NCI-H2227 (cell line): ENCODE measurements around the gene ASF1B.

Experiments
- DNase-seq: peaks from one replicate; lab custom pipeline; 2025; ENCODE audit not compliant: unreplicated experiment; lab: John Stamatoyannopoulos, UW

The ASF1B gene

DNA sequence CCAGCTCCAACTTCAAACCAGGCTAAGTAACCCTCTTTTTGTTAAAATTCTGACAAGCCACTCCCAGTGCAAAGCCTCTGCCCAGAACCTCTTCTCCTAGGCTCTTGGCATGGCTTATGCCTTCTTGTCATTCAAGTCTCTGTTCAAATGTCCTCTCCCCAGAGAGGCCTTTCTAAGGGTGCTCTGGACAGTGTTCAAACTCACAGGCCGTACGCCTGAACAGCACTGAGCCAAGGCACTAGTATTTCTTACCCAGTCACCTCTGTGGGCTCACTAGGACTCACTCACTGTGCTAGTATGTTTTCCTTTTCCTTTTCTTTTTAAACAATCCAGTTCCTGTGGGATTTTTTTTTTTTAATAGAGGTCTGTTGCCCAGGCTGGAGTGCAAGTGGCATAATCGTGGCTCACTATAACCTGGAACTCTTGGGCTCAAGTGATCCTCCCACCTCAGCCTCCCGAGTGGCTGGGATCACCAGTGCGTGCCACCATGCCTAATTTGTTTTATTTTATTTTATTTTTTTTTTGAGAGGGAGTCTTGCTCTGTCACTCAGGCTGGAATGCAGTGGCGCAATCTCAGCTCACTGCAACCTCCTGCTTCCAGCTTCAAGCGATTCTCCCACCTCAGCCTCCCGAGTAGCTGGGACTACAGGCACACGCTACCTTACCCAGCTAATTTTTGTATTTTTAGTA, 2.3 kb upstream of the ASF1B start:
- DNase-seq: no peak

DNA sequence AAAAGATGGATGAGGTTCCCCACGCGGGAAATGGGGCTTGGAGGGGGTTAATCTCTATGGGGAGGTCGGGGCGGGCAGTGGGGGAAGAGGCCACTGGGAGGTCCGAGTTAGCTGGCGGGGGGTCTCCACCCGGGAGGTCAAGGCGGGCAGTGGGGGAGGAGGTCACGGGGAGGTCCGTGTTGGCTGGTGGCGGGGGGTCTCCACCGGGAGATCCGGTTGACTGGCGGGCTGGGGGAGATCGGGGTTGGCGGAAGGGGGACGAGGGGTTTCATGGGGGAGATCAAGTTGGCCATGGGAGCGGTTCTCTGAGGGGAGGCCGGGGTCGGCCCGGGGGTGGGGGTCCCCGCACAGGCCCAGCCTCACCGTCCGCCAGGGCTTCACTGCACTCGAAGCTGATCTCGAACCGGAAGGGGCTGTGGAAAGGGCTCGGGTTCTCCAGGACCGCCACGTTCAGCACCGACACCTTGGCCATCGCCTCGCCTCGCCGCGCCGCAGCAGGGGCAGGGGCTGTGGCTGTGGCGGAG, 342 bp downstream of the ASF1B start:
- no peak for DNase-seq

DNA sequence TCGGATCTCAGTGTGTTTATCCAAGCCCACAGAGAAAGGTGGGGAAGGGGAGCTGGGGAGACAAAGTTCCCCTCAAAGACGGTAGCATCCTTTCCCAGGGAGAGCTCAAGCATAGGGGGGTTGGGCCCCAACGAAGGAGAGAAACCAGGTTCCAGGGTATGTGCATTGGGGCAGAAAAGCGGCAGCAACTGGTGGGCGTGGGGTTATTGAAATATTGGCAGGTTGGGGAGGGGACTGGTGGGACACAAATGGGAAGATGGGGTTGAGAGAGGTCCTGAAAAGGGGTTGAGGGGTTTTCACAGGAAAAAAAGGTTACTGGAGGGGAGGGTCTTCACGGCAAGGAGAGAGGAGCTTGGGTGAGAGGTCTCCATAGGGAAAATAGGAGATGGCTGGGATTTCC, 1.0 kb downstream of the ASF1B start:
- DNase-seq: no peak

DNA sequence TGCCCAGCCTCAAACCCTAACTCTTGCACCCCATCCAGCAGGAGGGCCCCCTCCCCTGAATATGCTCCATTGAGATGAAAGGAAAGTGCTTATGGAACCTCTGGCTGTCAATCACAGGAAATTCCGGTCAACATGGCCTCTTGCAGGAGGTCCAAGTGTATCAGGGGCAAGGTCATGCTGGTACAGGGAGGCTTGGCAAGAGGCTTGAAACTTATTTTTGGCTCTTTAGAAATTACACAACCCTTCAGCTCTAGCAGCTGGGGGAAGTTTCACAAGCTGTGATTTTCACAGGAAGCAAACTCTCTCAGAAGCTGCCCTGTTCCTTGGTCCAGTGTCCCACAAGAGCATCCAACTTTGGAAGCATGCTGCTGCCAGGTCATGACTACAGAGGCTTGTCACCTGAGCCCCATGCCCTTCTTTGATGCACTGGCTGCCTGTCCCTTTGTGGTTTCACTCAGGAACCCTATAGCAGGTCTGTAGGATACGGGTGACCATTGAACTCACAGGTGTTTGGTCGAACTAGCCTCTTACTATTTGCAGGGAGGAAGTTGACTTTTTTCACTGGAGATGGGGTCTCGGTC, 8.4 kb downstream of the ASF1B start:
- no peak for DNase-seq

DNA sequence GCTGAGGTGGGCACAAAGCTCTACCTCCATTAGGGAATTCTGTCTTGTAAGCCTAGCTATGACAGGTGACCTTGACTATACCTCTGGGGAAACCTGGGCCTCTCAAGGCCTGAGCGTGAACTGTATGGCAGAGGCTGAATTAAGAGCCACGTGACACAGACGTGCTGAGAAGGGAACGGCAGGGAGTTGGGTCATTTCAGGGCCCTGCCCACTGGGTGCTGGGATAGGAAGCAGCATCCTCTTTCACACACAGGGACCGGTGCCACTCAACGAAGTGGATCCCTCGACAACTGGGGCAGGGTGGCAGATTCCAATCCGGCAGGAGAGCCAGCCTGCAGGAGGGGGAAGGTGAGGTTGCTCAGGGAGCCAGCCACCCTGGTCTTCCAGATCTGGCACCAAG, 9.2 kb downstream of the ASF1B start:
- DNase-seq: no peak

DNA sequence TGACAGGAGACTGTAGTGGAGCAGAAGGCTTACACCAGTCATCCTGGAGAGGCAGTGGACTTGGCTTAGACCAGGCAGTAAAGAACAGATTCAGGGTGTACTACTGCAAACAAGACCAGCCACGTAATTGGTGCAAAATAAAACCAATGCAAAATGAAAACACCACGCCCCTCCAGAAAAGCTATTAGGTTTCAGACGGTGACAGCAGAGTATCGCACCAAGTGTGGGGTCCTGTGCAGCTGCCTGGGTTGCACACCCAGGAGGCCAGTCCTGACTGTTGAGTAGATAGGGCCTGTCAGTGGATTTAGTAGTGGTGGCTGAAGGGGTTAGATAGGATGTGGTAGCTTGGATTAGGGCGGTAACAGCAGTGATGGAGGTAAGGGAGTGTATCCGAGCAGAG, 13.5 kb downstream of the ASF1B start:
- no peak for DNase-seq

DNA sequence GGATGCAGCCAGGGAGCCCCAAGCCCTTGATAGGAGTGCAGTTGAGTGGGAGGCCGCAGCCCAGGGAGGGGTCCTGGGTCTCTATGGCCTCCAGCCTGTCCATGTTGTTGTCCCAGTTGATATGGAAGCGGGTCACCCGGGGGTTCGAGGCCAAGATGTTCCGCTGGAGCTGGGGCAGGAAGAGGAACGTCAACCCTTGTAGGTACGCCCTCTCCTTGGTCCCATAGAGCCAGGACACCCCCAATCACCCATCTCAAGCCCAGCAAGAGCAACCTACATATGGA, 15.9 kb downstream of the ASF1B start:
- DNase-seq: no peak

DNA sequence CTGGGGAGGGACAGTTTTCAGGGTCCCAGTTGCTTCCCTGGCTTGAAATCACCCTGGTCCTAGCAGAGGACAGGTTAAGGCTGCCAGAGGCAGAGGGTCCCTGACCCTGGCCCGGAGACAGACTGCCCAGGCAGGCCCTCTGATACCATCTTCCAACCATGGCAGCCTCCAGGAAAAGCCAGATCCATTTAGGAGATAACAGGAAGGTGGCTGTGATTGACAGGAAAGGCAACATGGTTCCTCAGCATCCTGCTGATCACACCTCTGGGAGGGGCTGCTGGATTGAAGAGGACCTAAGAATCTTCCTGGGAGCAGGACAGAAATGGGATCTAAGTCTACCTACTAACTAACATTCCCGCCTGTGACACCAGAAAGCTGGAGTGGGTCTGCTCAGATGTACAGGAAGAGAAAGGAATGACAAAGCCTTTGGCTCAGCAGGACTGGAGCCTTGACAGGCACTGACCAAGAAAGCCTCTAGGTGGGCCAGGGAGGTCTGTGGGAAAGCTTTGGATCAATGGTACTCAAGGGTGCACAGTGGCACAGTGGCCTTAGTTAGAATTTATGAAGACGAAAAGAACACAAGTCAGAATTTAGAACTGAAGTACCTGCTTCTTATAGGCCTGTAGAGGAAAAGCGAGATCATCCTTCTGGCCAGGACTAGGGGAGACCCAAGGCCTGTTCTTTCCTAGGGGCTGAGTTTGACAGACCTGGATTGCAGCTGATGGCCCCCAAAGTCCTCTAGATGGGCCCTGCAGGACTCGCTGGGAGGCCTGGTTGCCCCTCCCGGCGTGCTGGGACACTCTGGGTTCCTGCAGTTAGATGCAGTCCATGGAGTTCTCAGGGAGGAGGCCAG, 16.5 kb downstream of the ASF1B start:
- DNase-seq: no peak

DNA sequence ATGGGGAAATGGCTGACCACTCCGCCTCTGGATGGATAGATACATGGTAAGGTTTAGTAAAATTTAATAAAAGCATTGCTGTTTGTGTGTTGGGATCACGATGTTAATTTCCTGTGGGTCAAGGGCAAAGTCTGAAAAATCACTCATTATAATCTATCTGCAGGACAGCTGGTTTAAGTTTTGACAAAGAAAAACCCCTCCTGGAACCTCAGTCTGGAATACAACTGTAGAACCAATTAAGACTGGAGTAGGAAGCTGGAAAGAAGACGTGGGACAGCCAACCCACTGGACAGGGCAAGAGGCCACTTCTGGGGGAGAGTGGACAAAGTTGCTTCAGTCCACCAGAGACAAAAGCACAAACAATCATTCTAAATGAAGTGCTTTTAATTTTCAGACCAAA, 17.2 kb downstream of the ASF1B start:
- no peak for DNase-seq

DNA sequence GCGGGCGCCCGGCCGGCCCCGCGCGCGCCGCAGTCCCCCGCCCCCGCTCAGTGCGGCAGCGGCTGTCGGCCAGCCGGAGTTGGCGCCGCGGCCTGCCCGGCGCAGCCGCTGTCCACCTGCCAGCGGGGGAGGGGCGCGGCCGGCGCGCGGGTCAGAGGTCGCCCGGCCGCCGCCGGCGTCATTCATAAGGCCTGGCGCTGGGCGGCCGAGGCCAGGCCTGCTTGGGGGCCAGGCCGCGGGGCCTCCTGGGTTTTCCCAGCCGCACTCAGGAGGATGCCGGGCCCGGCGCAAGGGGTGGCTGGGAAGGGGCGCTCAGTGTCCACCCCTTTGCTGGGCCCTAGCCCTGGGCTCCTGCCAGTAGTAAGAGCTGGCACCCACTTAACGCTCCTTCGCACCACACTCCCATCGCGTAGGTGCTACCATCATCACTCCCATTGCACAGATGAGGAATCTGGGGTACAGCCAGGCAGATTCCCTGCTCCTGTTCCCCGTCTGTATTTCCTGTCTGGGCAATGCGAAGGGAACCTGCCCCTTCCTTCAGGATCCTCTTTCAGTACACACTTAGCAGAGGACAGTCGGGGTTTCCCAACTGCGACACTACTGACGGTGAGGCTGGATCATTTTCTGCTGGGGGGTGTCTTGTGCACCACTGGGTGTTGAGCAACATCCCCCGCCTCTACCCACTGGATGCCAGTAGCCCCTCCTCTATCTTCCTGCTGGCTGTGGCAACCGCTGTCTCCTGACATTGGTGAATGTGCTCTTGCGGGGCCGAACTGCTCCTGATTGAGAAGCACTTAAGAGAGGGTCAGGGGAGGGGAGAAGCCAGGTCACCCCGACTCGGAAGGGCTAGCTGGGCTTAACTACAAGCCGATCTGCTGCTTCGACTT, 18.0 kb downstream of the ASF1B start:
- peak; percentile 50 for DNase-seq

DNA sequence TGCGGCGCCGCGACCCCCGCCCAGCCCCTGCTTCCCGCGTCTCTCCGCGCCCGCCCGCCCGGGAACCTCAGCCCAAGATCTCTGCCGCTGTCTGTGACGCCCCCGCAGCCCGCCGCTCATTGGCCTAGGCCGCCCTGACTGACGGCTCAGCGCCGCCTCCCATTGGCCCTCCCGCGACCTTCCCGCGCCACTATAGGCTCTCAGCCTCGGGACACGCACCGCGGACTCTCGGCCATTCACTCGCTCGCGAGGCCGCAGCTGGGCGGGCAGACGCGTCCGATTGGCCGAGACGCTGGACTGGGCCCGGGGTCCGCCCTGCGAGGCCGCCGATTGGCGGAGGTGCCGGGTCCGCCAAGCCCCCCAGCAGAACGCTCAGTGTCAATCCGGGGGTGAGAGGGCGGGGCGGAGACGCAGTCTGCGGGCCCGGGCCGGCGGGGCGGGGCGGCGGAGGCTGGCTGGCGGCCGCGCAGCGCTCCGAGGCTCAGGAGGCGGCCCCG, 18.7 kb downstream of the ASF1B start, which contains the start of gene PRKACA:
Gene PRKACA (minus strand): TSS at position 95 of the 497 bp plus-strand sequence. CDS start 215 bp downstream, outside the sequence.
- peak; percentile 98 for DNase-seq

DNA sequence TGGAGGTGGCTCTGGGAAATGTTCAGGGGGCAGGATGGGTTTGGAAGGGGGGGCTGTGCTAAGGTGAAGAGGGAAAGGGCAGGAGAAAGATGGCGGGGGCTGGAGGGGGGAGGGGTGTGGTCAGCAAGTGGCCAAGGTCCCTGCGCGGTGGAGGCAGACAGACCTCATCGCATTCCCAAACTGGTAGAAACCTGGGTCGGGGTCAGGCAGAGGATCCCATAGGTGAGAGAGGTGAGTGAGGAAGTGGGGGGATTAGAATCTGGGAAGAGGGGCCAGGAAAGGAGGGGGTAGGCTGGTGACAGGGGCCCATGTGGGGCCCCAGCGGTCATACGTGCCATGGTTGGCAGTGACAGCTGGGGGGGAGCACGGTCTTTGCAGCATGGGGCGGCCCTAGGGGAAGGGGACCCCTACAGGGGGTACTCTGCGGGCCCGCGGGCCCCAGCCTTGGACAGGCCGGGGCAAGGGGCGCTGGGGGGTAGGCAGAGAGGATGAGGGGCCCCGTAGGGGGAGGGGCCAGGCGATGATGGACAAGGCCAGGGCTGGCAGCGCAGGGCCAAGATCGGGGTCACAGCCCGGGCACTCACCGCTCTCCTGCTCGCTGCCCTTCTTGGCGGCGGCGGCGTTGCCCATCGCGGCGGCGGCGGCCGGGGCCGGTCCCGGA, 19.3 kb downstream of the ASF1B start:
- peak; percentile 13 for DNase-seq

DNA sequence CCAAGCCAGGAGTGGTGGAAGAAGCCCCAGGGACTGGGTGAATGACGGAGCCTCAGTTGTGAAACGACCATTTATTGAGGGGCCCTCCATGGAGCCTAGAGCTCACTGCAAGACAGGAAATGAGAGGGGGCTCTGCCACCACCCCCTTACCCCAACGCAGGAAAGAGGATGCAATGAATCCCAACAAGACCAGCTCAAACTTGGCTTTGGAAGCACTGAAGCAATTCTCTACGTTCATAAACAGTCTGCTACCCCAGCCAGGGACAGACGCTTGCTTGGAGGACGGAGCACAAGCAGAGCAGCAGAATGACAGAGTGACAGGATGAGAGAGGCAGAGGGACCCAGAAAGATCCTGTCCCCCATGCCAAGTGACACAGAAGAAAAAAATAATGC, 19.9 kb downstream of the ASF1B start:
- no peak for DNase-seq

DNA sequence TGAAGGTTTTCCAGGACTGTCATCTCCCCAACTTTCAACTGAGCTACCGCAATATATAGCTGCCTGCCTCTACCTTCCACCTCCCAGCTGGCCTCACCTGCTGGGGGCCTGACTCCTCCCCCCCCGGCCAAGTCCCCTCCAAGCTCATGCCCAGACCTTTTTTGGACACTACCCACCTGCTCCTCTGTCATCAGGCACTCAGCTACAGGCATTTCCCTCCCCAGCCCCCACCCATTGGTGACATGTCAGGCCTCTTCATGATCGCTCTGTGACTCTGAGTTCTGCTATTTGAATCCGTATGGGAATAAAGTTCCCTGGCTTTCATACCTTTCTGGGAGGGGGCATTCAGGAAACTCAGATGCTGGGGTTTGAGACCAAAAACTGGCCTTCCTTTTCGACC, 20.6 kb downstream of the ASF1B start:
- DNase-seq: no peak

DNA sequence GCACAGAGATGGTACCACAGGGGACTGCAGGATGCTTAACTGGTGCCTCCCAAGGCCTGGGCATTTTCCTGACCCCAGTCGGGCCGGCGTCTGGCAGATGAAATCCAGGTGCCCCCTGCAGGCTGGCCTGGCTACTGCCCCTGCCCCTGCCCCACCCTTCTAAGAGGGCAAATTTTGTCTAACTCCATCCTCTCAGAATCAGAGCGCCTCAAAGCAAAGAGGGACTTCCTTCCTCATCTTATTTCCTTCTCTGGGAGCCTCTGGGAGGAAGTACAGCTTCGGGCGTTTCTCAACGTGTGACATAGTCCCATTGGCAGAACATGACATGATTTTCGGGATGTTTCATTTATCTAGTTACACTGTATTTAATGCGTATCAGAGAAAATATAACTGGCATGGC, 21.5 kb downstream of the ASF1B start:
- DNase-seq: no peak

DNA sequence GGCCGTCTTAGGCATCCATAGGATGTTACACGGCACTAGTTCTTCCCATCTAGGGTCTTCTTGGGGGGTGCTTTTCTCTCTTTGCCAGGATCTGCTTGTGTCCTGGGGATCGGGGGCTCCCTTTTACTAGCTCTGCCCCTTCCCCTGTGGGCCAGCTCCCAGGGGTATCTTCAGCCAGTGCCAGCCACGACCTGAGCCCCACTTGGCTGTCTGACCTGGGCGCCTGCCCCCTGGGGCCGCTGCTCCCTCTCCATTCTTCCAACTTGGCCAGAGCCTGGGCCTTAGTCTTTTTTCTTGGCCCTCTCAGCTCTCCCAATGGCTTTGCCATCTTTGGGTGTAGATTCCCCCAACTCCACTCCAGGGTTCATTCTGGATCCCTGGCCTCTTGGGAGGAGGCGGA, 21.9 kb downstream of the ASF1B start:
- no peak for DNase-seq

DNA sequence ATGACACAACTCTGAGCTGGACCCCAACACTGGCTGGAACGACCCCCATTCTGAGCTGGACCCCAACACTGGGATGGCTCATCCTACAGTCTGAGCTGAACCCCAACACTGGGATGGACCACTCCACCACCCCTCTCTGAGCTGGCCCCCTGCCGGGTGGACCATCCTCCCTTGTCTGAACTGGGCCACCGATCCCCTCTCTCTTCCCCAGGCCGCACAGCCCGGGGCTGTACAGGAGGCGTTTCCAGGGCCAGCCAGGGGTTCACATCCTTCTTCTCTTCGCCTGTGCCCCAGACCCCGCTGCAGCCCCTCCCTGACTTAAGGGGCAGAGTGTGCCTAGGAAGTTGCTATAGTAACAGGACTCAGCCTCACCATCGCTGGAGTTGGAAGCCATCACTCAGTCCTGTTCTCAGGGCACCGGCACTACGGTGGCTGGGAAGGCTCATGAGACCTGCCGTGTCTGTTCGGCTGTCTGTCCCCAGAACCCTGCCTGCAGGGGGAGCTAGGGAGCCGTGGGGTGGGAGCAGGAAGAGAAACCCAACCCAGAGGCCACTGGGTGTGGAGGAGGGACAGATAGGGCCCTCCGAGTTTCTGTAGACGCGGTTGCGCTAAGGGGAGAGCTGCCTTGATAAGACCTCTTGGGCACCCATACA, 22.5 kb downstream of the ASF1B start:
- no peak for DNase-seq

DNA sequence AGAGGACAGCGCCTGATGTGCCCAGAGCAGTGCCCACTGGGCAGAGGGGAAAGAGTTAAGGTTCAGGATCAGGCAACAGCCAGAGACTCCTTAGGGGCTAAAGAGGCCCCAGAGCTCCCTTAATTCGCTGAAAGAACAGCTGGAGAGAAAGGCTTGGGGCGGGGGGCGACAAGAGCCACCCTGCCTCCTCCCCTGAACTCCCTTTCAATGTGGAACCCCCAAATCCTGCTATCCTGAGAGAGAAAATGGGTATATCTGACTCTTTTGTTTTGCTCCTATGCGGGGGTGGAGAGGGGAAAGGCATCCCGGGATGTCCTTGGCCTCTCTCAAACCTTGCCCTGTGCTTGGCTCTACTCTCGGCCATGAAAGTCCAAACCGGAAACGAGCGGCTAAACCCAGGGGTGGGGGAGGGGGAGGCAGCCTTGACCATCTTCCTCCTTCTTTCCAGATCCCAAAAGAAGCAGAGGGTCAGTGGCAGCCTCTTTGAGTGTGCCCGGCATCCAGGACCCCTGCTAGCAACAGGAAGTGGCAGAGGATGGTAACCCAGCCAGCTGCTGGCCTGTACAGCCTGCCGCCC, 23.5 kb downstream of the ASF1B start:
- no peak for DNase-seq

DNA sequence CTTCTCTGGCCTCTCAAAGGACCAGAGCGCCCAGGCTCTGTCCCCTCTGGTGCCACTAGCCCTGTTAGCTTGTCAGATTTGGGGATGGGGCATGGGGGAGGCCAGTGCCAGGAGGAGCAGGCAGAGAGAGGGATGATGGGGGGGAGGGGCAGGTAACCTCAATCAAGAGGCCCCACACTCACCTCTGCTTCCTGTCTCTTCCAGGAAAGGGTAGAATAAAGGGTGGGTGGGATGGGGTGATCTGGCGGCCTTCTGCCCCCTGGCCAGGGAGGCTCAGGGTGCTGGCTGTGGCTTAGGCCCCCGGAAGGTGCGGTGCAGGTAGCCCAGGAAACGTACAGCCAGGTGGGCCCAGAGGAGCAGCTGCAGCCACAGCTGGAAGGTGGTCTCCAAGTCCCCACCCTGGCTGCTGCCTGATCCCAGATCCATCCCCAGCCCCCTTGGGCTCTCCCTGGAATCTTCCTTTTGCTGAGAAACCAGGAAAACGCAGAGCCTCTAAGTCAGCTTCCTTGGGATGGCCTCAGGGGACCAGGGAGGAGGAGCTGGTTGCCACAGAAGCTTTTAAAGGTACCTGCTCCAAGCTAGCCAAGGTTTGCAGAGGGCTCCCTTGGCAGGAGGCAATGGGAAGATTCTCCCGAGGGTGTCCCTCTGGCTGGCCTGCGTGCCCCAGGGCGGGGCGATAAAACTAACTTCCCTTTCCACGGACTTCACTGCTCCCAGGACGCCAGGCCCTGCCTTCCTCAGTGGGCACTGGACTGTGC, 24.2 kb downstream of the ASF1B start:
- no peak for DNase-seq
